Neural cell (in vitro differentiated cells): ENCODE data around the gene ZFR. TPM values are rescaled to one million over a fixed set of nuclear protein-coding genes. Genes with fewer than 3 reads are reported as not detected.

ENCODE experiments used
- H2AFZ ChIP-seq: fragments of 200-600, 300-800 bp; sonication (generic), shearing (Covaris generic); 2 replicates; pipeline ENCODE4 v1.6.0; 2014; ENCODE audit warnings: low read depth, mild to moderate bottlenecking, antibody characterized with exemption, low read length, moderate library complexity
- H3F3A ChIP-seq: fragments of 200-600 bp; shearing (Covaris generic); 2 replicates; pipeline ENCODE4 v1.6.1; 2016; ENCODE audit warnings: mild to moderate bottlenecking, moderate library complexity, mixed read lengths, antibody characterized with exemption, low read length; ENCODE audit not compliant: insufficient read depth, poor library complexity, severe bottlenecking
- H3K27ac ChIP-seq: fragments of 200-600, 300-800 bp; sonication (generic), shearing (Covaris generic); 2 replicates; pipeline ENCODE4 v1.5.1; 2014; ENCODE audit warnings: mild to moderate bottlenecking, low read length, moderate library complexity
- H3K27me3 ChIP-seq: fragments of 300-800, 200-600 bp; sonication (generic), shearing (Covaris generic); 2 replicates; pipeline ENCODE4 v1.6.0; 2014; ENCODE audit warnings: mild to moderate bottlenecking, low read depth, low read length, moderate library complexity; ENCODE audit not compliant: insufficient read depth
- H3K36me3 ChIP-seq: fragments of 300-800, 200-600 bp; sonication (generic), shearing (Covaris generic); 2 replicates; pipeline ENCODE4 v1.5.1; 2014; ENCODE audit warnings: mild to moderate bottlenecking, antibody characterized with exemption, low read length, moderate library complexity; ENCODE audit not compliant: insufficient read depth
- H3K4me2 ChIP-seq: fragments of 300-800, 200-600 bp; sonication (generic), shearing (Covaris generic); 2 replicates; pipeline ENCODE4 v1.6.0; 2014; ENCODE audit warnings: mild to moderate bottlenecking, low read length
- H3K4me3 ChIP-seq: fragments of 300-800, 200-600 bp; sonication (generic), shearing (Covaris generic); 2 replicates; pipeline ENCODE4 v1.5.1; 2014; ENCODE audit warnings: mild to moderate bottlenecking, low read length, moderate library complexity
- H3K79me2 ChIP-seq: fragments of 200-600 bp; shearing (Covaris generic); replicated peaks from 2 replicates; pipeline ENCODE4 v1.6.0; 2014; ENCODE audit warnings: mild to moderate bottlenecking, low read length, moderate library complexity; ENCODE audit not compliant: insufficient read depth
- H3K9ac ChIP-seq: fragments of 300-800, 200-600 bp; sonication (generic), shearing (Covaris generic); 2 replicates; pipeline ENCODE4 v1.6.1; 2016; ENCODE audit warnings: mild to moderate bottlenecking, low read length, mixed read lengths
- H3K9me2 ChIP-seq: fragments of 200-600 bp; shearing (Covaris generic); 2 replicates; pipeline ENCODE4 v1.6.1; 2016; ENCODE audit warnings: mild to moderate bottlenecking, low read length, mixed read lengths; ENCODE audit not compliant: insufficient read depth
- H3K9me3 ChIP-seq: fragments of 200-600, 300-800 bp; sonication (generic), shearing (Covaris generic); 2 replicates; pipeline ENCODE4 v1.6.1; 2016; ENCODE audit warnings: mild to moderate bottlenecking, mixed run types, low read length, moderate library complexity, mixed read lengths
- H4K20me1 ChIP-seq: fragments of 200-600 bp; shearing (Covaris generic); 2 replicates; pipeline ENCODE4 v1.6.1; 2016; ENCODE audit warnings: mild to moderate bottlenecking, mixed run types; ENCODE audit not compliant: insufficient read depth
- EP300 ChIP-seq: fragments of 450-650 bp; conservative IDR thresholded peaks from 2 replicates; pipeline ENCODE4 v1.6.1; 2014; ENCODE audit warnings: antibody characterized with exemption, mild to moderate bottlenecking, moderate library complexity; ENCODE audit not compliant: poor library complexity, severe bottlenecking
- EZH2 ChIP-seq: fragments of 200-600, 300-800 bp; shearing (Covaris generic), sonication (generic); IDR thresholded peaks from 2 replicates; pipeline ENCODE4 v1.6.1; 2014; ENCODE audit warnings: antibody characterized with exemption, low read length, borderline replicate concordance, mild to moderate bottlenecking; ENCODE audit not compliant: insufficient read depth, poor library complexity, severe bottlenecking
- MXI1 ChIP-seq: fragments of 450-650 bp; conservative IDR thresholded peaks from 2 replicates; pipeline ENCODE4 v1.6.1; 2014; ENCODE audit warnings: antibody characterized with exemption, mild to moderate bottlenecking; ENCODE audit not compliant: poor library complexity, severe bottlenecking
- POLR2AphosphoS5 ChIP-seq: IDR thresholded peaks from 2 replicates; pipeline ENCODE4 v1.6.1; 2012
- RAD21 ChIP-seq: fragments of 450-650 bp; conservative IDR thresholded peaks from 2 replicates; pipeline ENCODE4 v1.6.1; 2014; ENCODE audit warnings: antibody characterized with exemption, mild to moderate bottlenecking, moderate library complexity
- SMC3 ChIP-seq: fragments of 450-650 bp; conservative IDR thresholded peaks from 2 replicates; pipeline ENCODE4 v1.6.1; 2014; ENCODE audit warnings: antibody characterized with exemption, mild to moderate bottlenecking, moderate library complexity; ENCODE audit not compliant: poor library complexity
- TAF1 ChIP-seq: IDR thresholded peaks from 2 replicates; pipeline ENCODE4 v1.6.1; 2012; ENCODE audit warnings: low read depth
- polyA plus RNA-seq: library from polyadenylated mRNA; depleted of rRNA; stranded (reverse); fragments of >200 nt; gene quantifications from 2 replicates; pipeline ENCODE4 v1.2.3, GENCODE V29; 2014
- TF ChIP-seq, protein P1 (sequence below): IDR thresholded peaks from 2 replicates; pipeline ENCODE4 v1.6.1; 2012; ENCODE audit warnings: borderline replicate concordance
- TF ChIP-seq, protein P2 (sequence below): fragments of 450-650 bp; IDR thresholded peaks from 2 replicates; pipeline ENCODE4 v1.5.1; 2014; ENCODE audit warnings: antibody characterized with exemption, mild to moderate bottlenecking, moderate library complexity; ENCODE audit not compliant: poor library complexity, severe bottlenecking

Gene ZFR
- polyA plus RNA-seq, 1 donor from 2014 or later, result 141 TPM

DNA sequence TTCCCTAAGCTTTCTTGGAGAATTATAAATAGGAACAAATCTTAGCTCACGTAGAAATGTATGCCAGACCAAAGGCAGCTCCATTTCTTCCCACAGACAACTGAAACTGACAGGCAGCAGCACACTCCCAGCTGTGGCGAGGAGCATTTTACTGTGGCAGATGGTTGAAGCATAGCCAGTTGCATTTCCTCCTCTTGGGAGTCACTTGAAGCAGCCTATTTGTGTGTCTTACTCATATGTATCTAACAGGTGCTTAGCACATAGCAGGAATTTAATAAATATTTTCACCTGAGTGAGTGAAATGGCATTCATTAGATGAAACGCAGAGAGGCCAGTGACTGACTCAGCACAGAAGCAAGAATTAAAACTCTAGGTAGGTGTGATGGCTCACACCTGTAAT lies 119.5 kb downstream of the ZFR start:
- no peak overlapping the region for H3K4me2 ChIP-seq
- TF ChIP-seq EP300, result peak; percentile 34
- no peak for TF ChIP-seq TAF1
- H3K9ac ChIP-seq, result no peak overlapping the region
- H3K9me3 ChIP-seq, result no peaks in the 10 kb centered on the region
- H3K27me3 ChIP-seq, result no peaks in the 10 kb centered on the region
- no peaks in the 10 kb centered on the region for H3K36me3 ChIP-seq
- H3K9me2 ChIP-seq, result no peaks in the 10 kb centered on the region
- no peaks in the 10 kb centered on the region for H4K20me1 ChIP-seq
- no peak overlapping the region for H3K4me3 ChIP-seq
- H3F3A ChIP-seq, result no peaks in the 10 kb centered on the region
- H3K79me2 ChIP-seq, result no peaks in the 10 kb centered on the region
- no peak overlapping the region for H2AFZ ChIP-seq
- no peak overlapping the region for H3K27ac ChIP-seq

DNA sequence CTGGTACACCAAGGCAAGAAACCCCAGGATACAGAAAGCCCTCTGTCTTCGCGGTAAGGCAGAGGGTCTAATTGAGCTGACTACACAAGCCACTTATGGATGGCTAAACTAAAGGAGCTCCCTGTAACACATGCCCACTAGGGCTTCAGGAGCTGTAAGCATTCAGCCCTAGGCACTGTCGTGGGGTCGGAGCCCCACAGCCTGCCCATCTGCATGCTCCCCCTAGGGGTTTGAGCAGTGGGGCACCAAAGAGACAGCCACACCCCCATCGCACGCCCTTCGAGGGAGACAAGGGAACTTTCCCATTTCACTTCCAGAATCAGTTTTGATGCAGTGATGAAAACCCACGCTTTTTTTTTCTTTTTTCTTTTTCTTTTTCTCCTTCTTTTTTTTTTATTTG lies 120.8 kb downstream of the ZFR start:
- H3F3A ChIP-seq, result no peaks in the 10 kb centered on the region
- no peaks in the 10 kb centered on the region for H3K27me3 ChIP-seq
- H3K79me2 ChIP-seq, result no peaks in the 10 kb centered on the region
- no peak overlapping the region for H3K4me3 ChIP-seq
- TF ChIP-seq TAF1 (no peak), MXI1 (no peak), EP300 (no peak), EZH2 (no peak), POLR2AphosphoS5 (no peak), SMC3 (no peak), RAD21 (no peak)
- TF ChIP-seq, protein P1, sequence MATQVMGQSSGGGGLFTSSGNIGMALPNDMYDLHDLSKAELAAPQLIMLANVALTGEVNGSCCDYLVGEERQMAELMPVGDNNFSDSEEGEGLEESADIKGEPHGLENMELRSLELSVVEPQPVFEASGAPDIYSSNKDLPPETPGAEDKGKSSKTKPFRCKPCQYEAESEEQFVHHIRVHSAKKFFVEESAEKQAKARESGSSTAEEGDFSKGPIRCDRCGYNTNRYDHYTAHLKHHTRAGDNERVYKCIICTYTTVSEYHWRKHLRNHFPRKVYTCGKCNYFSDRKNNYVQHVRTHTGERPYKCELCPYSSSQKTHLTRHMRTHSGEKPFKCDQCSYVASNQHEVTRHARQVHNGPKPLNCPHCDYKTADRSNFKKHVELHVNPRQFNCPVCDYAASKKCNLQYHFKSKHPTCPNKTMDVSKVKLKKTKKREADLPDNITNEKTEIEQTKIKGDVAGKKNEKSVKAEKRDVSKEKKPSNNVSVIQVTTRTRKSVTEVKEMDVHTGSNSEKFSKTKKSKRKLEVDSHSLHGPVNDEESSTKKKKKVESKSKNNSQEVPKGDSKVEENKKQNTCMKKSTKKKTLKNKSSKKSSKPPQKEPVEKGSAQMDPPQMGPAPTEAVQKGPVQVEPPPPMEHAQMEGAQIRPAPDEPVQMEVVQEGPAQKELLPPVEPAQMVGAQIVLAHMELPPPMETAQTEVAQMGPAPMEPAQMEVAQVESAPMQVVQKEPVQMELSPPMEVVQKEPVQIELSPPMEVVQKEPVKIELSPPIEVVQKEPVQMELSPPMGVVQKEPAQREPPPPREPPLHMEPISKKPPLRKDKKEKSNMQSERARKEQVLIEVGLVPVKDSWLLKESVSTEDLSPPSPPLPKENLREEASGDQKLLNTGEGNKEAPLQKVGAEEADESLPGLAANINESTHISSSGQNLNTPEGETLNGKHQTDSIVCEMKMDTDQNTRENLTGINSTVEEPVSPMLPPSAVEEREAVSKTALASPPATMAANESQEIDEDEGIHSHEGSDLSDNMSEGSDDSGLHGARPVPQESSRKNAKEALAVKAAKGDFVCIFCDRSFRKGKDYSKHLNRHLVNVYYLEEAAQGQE, result no peak
- TF ChIP-seq, protein P2, sequence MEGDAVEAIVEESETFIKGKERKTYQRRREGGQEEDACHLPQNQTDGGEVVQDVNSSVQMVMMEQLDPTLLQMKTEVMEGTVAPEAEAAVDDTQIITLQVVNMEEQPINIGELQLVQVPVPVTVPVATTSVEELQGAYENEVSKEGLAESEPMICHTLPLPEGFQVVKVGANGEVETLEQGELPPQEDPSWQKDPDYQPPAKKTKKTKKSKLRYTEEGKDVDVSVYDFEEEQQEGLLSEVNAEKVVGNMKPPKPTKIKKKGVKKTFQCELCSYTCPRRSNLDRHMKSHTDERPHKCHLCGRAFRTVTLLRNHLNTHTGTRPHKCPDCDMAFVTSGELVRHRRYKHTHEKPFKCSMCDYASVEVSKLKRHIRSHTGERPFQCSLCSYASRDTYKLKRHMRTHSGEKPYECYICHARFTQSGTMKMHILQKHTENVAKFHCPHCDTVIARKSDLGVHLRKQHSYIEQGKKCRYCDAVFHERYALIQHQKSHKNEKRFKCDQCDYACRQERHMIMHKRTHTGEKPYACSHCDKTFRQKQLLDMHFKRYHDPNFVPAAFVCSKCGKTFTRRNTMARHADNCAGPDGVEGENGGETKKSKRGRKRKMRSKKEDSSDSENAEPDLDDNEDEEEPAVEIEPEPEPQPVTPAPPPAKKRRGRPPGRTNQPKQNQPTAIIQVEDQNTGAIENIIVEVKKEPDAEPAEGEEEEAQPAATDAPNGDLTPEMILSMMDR, result no peak
- no peak overlapping the region for H3K27ac ChIP-seq
- H2AFZ ChIP-seq, result no peak overlapping the region
- no peaks in the 10 kb centered on the region for H3K9me2 ChIP-seq
- H3K9me3 ChIP-seq, result no peaks in the 10 kb centered on the region
- H3K4me2 ChIP-seq, result no peak overlapping the region
- H3K9ac ChIP-seq, result no peak overlapping the region
- no peaks in the 10 kb centered on the region for H4K20me1 ChIP-seq
- no peaks in the 10 kb centered on the region for H3K36me3 ChIP-seq

DNA sequence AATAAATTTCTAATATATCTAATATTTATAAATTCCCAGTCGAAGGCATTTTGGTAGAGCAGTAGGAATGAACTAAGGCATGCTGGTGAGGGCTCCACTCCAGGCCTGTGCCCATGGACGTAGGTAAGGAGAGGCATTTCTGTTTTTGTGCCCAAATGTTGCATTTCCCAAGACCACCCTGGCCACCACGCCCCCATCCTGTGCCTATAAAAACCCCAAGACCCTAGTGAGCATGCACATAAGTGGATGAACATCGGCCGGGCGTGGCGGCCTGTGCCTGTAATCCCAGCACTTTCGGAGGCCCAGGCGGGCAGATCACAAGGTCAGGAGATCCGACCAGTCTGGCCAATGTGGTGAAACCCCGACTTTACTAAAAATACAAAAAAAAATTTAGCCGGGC lies 121.7 kb downstream of the ZFR start:
- Histone ChIP-seq H3K27ac (no peak overlapping the region), H2AFZ (no peak overlapping the region), H3K27me3 (no peaks in the 10 kb centered on the region), H4K20me1 (no peaks in the 10 kb centered on the region), H3K79me2 (no peaks in the 10 kb centered on the region), H3K9me3 (no peaks in the 10 kb centered on the region), H3K4me3 (no peak overlapping the region), H3K36me3 (no peaks in the 10 kb centered on the region), H3K4me2 (no peak overlapping the region), H3K9me2 (no peaks in the 10 kb centered on the region), H3K9ac (no peak overlapping the region), H3F3A (no peaks in the 10 kb centered on the region)
- no peak for TF ChIP-seq MXI1
- no peak for TF ChIP-seq EP300
- no peak for TF ChIP-seq RAD21
- no peak for TF ChIP-seq TAF1
- TF ChIP-seq POLR2AphosphoS5, result no peak
- TF ChIP-seq, protein P2, result no peak
- TF ChIP-seq EZH2, result no peak
- no peak for TF ChIP-seq SMC3
- TF ChIP-seq, protein P1, result no peak
